HEK293 (cell line): ENCODE data around the gene FAM236C.
"Not testable (repeated sequence)": the region's sequence is repeated elsewhere in the genome, so short reads cannot be mapped to it uniquely, and the experiment has no call there.

Experiments used
- KLF16 ChIP-seq: fragments of 450-650 bp; formaldehyde crosslinking; IDR thresholded peaks from 2 replicates; pipeline ENCODE4 v1.5.1; 2017; ENCODE audit warnings: missing biosample characterization, missing genetic modification characterization
- ZNF174 ChIP-seq: fragments of 450-650 bp; formaldehyde crosslinking; IDR thresholded peaks from 2 replicates; pipeline ENCODE4 v1.5.0; 2017; ENCODE audit warnings: missing biosample characterization, mild to moderate bottlenecking, missing genetic modification characterization
- ZNF513 ChIP-seq: fragments of 450-650 bp; IDR thresholded peaks from 2 replicates; pipeline ENCODE4 v1.5.1; 2018; ENCODE audit warnings: missing biosample characterization, missing genetic modification characterization
- ZNF768 ChIP-seq: fragments of 450-650 bp; formaldehyde crosslinking; IDR thresholded peaks from 2 replicates; pipeline ENCODE4 v1.5.1; 2018; ENCODE audit warnings: missing biosample characterization, mild to moderate bottlenecking, missing genetic modification characterization
- ZNF777 ChIP-seq: fragments of 450-650 bp; formaldehyde crosslinking; IDR thresholded peaks from 2 replicates; pipeline ENCODE4 v1.5.1; 2017; ENCODE audit warnings: missing biosample characterization, missing genetic modification characterization, borderline replicate concordance
- TF ChIP-seq, protein P1 (sequence below): fragments of 450-650 bp; formaldehyde crosslinking; IDR thresholded peaks from 2 replicates; pipeline ENCODE4 v1.5.1; 2016; ENCODE audit warnings: missing biosample characterization, missing genetic modification characterization
- TF ChIP-seq, protein P2 (sequence below): fragments of 450-650 bp; formaldehyde crosslinking; IDR thresholded peaks from 2 replicates; pipeline ENCODE4 v1.5.1; 2016; ENCODE audit warnings: missing biosample characterization, missing genetic modification characterization
- TF ChIP-seq, protein P3 (sequence below): fragments of 450-650 bp; formaldehyde crosslinking; IDR thresholded peaks from 2 replicates; pipeline ENCODE4 v1.5.1; 2016; ENCODE audit warnings: missing biosample characterization, missing genetic modification characterization
- TF ChIP-seq, protein P4 (sequence below): fragments of 450-650 bp; formaldehyde crosslinking; conservative IDR thresholded peaks from 2 replicates; pipeline ENCODE4 v1.5.1; 2016; ENCODE audit warnings: low read depth, missing biosample characterization, missing genetic modification characterization
- TF ChIP-seq, protein P5 (sequence below): fragments of 450-650 bp; formaldehyde crosslinking; IDR thresholded peaks from 2 replicates; pipeline ENCODE4 v1.5.1; 2016; ENCODE audit warnings: missing biosample characterization, missing genetic modification characterization

DNA sequence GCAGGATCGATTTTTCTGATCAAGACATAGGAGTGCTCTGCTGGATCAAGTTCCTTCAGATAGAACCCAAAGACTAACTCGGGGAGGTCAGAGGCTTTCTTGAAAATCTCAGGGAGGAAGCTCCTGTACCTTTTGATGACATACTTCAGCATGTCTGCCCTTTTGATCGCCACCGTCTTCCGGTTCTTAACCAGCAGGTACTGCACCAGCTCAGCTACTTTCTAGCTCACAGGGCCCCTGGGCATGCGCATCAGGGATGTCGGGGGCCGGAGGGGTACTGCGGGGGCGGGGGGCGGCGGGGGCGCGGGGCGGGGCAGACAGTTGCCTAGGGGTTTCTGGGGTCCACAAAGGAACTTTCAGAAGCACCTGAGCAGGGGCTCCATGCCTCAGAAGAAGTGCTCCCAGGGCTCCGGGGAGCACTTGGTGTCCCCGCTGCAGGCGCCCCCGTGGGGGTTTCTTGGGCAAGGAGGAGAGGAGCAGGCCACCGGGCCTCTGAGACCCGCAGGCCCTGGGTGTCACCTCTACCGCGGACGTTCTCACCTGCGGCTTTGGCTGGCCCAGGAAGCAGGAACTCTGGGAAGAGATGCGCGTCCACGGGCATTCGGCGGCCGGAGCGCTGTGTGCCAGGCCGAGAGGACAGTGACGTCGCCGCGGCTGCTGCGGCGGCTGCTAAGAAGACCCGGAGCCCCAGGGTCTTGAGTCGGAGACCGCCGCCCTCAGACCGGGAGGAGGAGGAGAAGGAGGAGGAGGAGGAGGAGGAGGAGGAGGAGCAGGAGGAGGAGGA lies 30.8 kb downstream of the FAM236C start:
- TF ChIP-seq, protein P1, sequence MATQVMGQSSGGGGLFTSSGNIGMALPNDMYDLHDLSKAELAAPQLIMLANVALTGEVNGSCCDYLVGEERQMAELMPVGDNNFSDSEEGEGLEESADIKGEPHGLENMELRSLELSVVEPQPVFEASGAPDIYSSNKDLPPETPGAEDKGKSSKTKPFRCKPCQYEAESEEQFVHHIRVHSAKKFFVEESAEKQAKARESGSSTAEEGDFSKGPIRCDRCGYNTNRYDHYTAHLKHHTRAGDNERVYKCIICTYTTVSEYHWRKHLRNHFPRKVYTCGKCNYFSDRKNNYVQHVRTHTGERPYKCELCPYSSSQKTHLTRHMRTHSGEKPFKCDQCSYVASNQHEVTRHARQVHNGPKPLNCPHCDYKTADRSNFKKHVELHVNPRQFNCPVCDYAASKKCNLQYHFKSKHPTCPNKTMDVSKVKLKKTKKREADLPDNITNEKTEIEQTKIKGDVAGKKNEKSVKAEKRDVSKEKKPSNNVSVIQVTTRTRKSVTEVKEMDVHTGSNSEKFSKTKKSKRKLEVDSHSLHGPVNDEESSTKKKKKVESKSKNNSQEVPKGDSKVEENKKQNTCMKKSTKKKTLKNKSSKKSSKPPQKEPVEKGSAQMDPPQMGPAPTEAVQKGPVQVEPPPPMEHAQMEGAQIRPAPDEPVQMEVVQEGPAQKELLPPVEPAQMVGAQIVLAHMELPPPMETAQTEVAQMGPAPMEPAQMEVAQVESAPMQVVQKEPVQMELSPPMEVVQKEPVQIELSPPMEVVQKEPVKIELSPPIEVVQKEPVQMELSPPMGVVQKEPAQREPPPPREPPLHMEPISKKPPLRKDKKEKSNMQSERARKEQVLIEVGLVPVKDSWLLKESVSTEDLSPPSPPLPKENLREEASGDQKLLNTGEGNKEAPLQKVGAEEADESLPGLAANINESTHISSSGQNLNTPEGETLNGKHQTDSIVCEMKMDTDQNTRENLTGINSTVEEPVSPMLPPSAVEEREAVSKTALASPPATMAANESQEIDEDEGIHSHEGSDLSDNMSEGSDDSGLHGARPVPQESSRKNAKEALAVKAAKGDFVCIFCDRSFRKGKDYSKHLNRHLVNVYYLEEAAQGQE = not testable (repeated sequence)
- TF ChIP-seq, protein P2, sequence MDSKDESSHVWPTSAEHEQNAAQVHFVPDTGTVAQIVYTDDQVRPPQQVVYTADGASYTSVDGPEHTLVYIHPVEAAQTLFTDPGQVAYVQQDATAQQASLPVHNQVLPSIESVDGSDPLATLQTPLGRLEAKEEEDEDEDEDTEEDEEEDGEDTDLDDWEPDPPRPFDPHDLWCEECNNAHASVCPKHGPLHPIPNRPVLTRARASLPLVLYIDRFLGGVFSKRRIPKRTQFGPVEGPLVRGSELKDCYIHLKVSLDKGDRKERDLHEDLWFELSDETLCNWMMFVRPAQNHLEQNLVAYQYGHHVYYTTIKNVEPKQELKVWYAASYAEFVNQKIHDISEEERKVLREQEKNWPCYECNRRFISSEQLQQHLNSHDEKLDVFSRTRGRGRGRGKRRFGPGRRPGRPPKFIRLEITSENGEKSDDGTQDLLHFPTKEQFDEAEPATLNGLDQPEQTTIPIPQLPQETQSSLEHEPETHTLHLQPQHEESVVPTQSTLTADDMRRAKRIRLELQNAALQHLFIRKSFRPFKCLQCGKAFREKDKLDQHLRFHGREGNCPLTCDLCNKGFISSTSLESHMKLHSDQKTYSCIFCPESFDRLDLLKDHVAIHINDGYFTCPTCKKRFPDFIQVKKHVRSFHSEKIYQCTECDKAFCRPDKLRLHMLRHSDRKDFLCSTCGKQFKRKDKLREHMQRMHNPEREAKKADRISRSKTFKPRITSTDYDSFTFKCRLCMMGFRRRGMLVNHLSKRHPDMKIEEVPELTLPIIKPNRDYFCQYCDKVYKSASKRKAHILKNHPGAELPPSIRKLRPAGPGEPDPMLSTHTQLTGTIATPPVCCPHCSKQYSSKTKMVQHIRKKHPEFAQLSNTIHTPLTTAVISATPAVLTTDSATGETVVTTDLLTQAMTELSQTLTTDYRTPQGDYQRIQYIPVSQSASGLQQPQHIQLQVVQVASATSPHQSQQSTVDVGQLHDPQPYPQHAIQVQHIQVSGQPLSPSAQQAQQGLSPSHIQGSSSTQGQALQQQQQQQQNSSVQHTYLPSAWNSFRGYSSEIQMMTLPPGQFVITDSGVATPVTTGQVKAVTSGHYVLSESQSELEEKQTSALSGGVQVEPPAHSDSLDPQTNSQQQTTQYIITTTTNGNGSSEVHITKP = not testable (repeated sequence)
- TF ChIP-seq, protein P3, sequence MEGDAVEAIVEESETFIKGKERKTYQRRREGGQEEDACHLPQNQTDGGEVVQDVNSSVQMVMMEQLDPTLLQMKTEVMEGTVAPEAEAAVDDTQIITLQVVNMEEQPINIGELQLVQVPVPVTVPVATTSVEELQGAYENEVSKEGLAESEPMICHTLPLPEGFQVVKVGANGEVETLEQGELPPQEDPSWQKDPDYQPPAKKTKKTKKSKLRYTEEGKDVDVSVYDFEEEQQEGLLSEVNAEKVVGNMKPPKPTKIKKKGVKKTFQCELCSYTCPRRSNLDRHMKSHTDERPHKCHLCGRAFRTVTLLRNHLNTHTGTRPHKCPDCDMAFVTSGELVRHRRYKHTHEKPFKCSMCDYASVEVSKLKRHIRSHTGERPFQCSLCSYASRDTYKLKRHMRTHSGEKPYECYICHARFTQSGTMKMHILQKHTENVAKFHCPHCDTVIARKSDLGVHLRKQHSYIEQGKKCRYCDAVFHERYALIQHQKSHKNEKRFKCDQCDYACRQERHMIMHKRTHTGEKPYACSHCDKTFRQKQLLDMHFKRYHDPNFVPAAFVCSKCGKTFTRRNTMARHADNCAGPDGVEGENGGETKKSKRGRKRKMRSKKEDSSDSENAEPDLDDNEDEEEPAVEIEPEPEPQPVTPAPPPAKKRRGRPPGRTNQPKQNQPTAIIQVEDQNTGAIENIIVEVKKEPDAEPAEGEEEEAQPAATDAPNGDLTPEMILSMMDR (tag by site-specific recombination) = not testable (repeated sequence)
- TF ChIP-seq ZNF174; ZNF777 (tag by site-specific recombination); ZNF513 (tag by site-specific recombination); ZNF768 (tag by site-specific recombination); KLF16: not testable (repeated sequence)
- TF ChIP-seq, protein P4, sequence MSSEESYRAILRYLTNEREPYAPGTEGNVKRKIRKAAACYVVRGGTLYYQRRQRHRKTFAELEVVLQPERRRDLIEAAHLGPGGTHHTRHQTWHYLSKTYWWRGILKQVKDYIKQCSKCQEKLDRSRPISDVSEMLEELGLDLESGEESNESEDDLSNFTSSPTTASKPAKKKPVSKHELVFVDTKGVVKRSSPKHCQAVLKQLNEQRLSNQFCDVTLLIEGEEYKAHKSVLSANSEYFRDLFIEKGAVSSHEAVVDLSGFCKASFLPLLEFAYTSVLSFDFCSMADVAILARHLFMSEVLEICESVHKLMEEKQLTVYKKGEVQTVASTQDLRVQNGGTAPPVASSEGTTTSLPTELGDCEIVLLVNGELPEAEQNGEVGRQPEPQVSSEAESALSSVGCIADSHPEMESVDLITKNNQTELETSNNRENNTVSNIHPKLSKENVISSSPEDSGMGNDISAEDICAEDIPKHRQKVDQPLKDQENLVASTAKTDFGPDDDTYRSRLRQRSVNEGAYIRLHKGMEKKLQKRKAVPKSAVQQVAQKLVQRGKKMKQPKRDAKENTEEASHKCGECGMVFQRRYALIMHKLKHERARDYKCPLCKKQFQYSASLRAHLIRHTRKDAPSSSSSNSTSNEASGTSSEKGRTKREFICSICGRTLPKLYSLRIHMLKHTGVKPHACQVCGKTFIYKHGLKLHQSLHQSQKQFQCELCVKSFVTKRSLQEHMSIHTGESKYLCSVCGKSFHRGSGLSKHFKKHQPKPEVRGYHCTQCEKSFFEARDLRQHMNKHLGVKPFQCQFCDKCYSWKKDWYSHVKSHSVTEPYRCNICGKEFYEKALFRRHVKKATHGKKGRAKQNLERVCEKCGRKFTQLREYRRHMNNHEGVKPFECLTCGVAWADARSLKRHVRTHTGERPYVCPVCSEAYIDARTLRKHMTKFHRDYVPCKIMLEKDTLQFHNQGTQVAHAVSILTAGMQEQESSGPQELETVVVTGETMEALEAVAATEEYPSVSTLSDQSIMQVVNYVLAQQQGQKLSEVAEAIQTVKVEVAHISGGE (tag by site-specific recombination) = not testable (repeated sequence)
- TF ChIP-seq, protein P5, sequence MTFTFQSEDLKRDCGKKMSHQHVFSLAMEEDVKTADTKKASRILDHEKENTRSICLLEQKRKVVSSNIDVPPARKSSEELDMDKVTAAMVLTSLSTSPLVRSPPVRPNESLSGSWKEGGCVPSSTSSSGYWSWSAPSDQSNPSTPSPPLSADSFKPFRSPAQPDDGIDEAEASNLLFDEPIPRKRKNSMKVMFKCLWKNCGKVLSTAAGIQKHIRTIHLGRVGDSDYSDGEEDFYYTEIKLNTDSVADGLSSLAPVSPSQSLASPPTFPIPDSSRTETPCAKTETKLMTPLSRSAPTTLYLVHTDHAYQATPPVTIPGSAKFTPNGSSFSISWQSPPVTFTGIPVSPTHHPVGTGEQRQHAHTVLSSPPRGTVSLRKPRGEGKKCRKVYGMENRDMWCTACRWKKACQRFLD (tag by site-specific recombination) = not testable (repeated sequence)
